H9 (cell line): ENCODE data around the gene C3orf22. TPM values are rescaled to one million over a fixed set of nuclear protein-coding genes. Genes with fewer than 3 reads are reported as not detected.
A peak's percentile ranks its signal among the peaks of the same experiment; 100 is the strongest.

Source experiments
- DNase-seq: peaks from one replicate; pipeline ENCODE4 v3.0.0-alpha.2; 2017
- H2AFZ ChIP-seq: one replicate; pipeline ENCODE4 v1.6.1; 2013; ENCODE audit warnings: mild to moderate bottlenecking, low read length, control low read depth, moderate library complexity
- H2AK5ac ChIP-seq: 2 replicates; pipeline ENCODE4 v1.6.1; 2013; ENCODE audit warnings: low read length, control low read depth, mixed read lengths; ENCODE audit not compliant: insufficient read length
- H2BK120ac ChIP-seq: one replicate; pipeline ENCODE4 v1.6.1; 2013; ENCODE audit warnings: low read depth, mild to moderate bottlenecking, low read length, control low read depth, inconsistent platforms; ENCODE audit not compliant: poor library complexity, severe bottlenecking
- H2BK12ac ChIP-seq: 2 replicates; pipeline ENCODE4 v1.6.1; 2013; ENCODE audit warnings: low read length, control low read depth, mixed read lengths, low read depth; ENCODE audit not compliant: insufficient read length
- H2BK15ac ChIP-seq: 2 replicates; pipeline ENCODE4 v1.6.1; 2013; ENCODE audit warnings: low read depth, low read length, control low read depth
- H2BK20ac ChIP-seq: one replicate; pipeline ENCODE4 v1.6.1; 2013; ENCODE audit warnings: low read depth, mild to moderate bottlenecking, low read length, control low read depth, inconsistent platforms; ENCODE audit not compliant: poor library complexity, severe bottlenecking
- H2BK5ac ChIP-seq: 2 replicates; pipeline ENCODE4 v1.6.1; 2013; ENCODE audit warnings: low read length, control low read depth, mixed read lengths; ENCODE audit not compliant: insufficient read length
- H3K14ac ChIP-seq: 2 replicates; pipeline ENCODE4 v1.6.1; 2013; ENCODE audit warnings: low read length, control low read depth; ENCODE audit not compliant: insufficient read depth
- H3K18ac ChIP-seq: 2 replicates; pipeline ENCODE4 v1.6.1; 2013; ENCODE audit warnings: low read depth, mild to moderate bottlenecking, mixed read lengths, low read length, control low read depth; ENCODE audit not compliant: insufficient read length
- H3K23ac ChIP-seq: 2 replicates; pipeline ENCODE4 v1.6.1; 2013; ENCODE audit warnings: low read length, control low read depth, mixed read lengths, low read depth; ENCODE audit not compliant: insufficient read length
- H3K23me2 ChIP-seq: 2 replicates; pipeline ENCODE4 v1.6.1; 2013; ENCODE audit warnings: low read depth, mild to moderate bottlenecking, mixed read lengths, low read length, control low read depth; ENCODE audit not compliant: insufficient read length, poor library complexity, severe bottlenecking
- H3K27ac ChIP-seq: 2 replicates; pipeline ENCODE4 v1.5.1; 2013; ENCODE audit warnings: low read length, control low read depth, mixed read lengths, low read depth; ENCODE audit not compliant: insufficient read length
- H3K27me3 ChIP-seq: 2 replicates; pipeline ENCODE4 v1.6.1; 2013; ENCODE audit warnings: low read length, control low read depth, inconsistent platforms; ENCODE audit not compliant: insufficient read depth
- H3K4ac ChIP-seq: 2 replicates; pipeline ENCODE4 v1.6.1; 2013; ENCODE audit warnings: low read depth, mild to moderate bottlenecking, control low read depth, inconsistent platforms, low read length, moderate library complexity
- H3K4me1 ChIP-seq: 2 replicates; pipeline ENCODE4 v1.6.1; 2013; ENCODE audit warnings: low read length, control low read depth, inconsistent platforms; ENCODE audit not compliant: insufficient read depth
- H3K4me2 ChIP-seq: 2 replicates; pipeline ENCODE4 v1.6.1; 2013; ENCODE audit warnings: low read length, control low read depth, mixed read lengths; ENCODE audit not compliant: insufficient read length, insufficient read depth
- H3K56ac ChIP-seq: 2 replicates; pipeline ENCODE4 v1.6.1; 2013; ENCODE audit warnings: low read depth, mild to moderate bottlenecking, mixed read lengths, low read length, control low read depth; ENCODE audit not compliant: insufficient read length
- H3K79me1 ChIP-seq: 2 replicates; pipeline ENCODE4 v1.6.1; 2013; ENCODE audit warnings: low read depth, mild to moderate bottlenecking, moderate library complexity, low read length, control low read depth, inconsistent platforms; ENCODE audit not compliant: insufficient read depth, poor library complexity, severe bottlenecking
- H3K79me2 ChIP-seq: 2 replicates; pipeline ENCODE4 v1.6.1; 2013; ENCODE audit warnings: low read length, control low read depth, inconsistent platforms; ENCODE audit not compliant: insufficient read depth
- H3K9ac ChIP-seq: 2 replicates; pipeline ENCODE4 v1.6.1; 2013; ENCODE audit warnings: low read length, control low read depth, mixed read lengths; ENCODE audit not compliant: insufficient read length; ENCODE audit errors: extremely low read depth
- H3K9me3 ChIP-seq: one replicate; pipeline ENCODE4 v1.6.1; 2013; ENCODE audit warnings: low read depth, low read length, inconsistent platforms; ENCODE audit not compliant: control insufficient read depth
- H3T11ph ChIP-seq: one replicate; pipeline ENCODE4 v1.6.1; 2013; ENCODE audit warnings: mild to moderate bottlenecking, low read length, control low read depth, inconsistent platforms
- H4K20me1 ChIP-seq: one replicate; pipeline ENCODE4 v1.6.1; 2013; ENCODE audit not compliant: control insufficient read depth, insufficient read length, insufficient read depth
- H4K5ac ChIP-seq: 2 replicates; pipeline ENCODE4 v1.6.1; 2013; ENCODE audit warnings: low read depth, mild to moderate bottlenecking, mixed read lengths, low read length, control low read depth; ENCODE audit not compliant: insufficient read length
- H4K8ac ChIP-seq: replicated peaks from 2 replicates; pipeline ENCODE4 v1.6.1; 2013; ENCODE audit warnings: low read length, control low read depth, mixed read lengths, low read depth; ENCODE audit not compliant: insufficient read length
- H4K91ac ChIP-seq: 2 replicates; pipeline ENCODE4 v1.6.1; 2013; ENCODE audit warnings: low read depth, mild to moderate bottlenecking, moderate library complexity, mixed read lengths, low read length, control low read depth; ENCODE audit not compliant: insufficient read length
- H3K27ac Mint-ChIP-seq, 3 experiments: 2 replicates in 2 of 3; 3 replicates in 1 of 3; pipeline ENCODE4 v1.8.0; 2020 to 2021; ENCODE audit warnings: mixed read lengths in 3 of 3, mild to moderate bottlenecking in 1 of 3, moderate library complexity in 1 of 3
- H3K27me3 Mint-ChIP-seq: 2 replicates; pipeline ENCODE4 v1.8.0; 2021; ENCODE audit warnings: low read depth, mild to moderate bottlenecking, moderate library complexity, mixed read lengths
- H3K36me3 Mint-ChIP-seq, 3 experiments: 2 replicates in 2 of 3; 3 replicates in 1 of 3; pipeline ENCODE4 v1.8.0; 2020 to 2021; ENCODE audit warnings: low read depth in 3 of 3, mixed read lengths in 3 of 3; ENCODE audit not compliant: insufficient read depth in 1 of 3
- H3K4me1 Mint-ChIP-seq, 2 experiments: 2 replicates each; pipeline ENCODE4 v1.8.0; 2020; ENCODE audit warnings: mixed read lengths in 2 of 2
- H3K4me3 Mint-ChIP-seq, 2 experiments: 2 replicates in 1 of 2; 3 replicates in 1 of 2; pipeline ENCODE4 v1.8.0; 2020 to 2021; ENCODE audit warnings: mild to moderate bottlenecking in 2 of 2, mixed read lengths in 2 of 2, moderate library complexity in 1 of 2
- H3K9me3 Mint-ChIP-seq, 2 experiments: 2 replicates in 1 of 2; 3 replicates in 1 of 2; pipeline ENCODE4 v1.8.0; 2020; ENCODE audit warnings: mild to moderate bottlenecking in 2 of 2, mixed read lengths in 2 of 2, moderate library complexity in 1 of 2
- WGBS: extraction: QIAGEN DNeasy Blood & Tissue Kit; methylation state at CpG from one replicate; pipeline ENCODE4 v1.1.7; 2013; ENCODE audit warnings: missing lambda C conversion rate, low lambda C conversion rate, mixed read lengths; ENCODE audit not compliant: insufficient read length; ENCODE audit errors: extremely low coverage; 5-methylcytosine and 5-hydroxymethylcytosine counted together
- total RNA-seq: library from RNA; stranded (reverse); gene quantifications from 2 replicates; pipeline ENCODE4 v1.2.1, GENCODE V29; 2021
- TF ChIP-seq, protein P1 (sequence below): fragments of 200-600 bp; sonication (generic); conservative IDR thresholded peaks from 3 replicates; pipeline ENCODE4 v1.8.0; 2021; ENCODE audit warnings: antibody characterized with exemption, mild to moderate bottlenecking

Gene C3orf22
- total RNA-seq, 1 experiment from 2014 or later: not detected

DNA sequence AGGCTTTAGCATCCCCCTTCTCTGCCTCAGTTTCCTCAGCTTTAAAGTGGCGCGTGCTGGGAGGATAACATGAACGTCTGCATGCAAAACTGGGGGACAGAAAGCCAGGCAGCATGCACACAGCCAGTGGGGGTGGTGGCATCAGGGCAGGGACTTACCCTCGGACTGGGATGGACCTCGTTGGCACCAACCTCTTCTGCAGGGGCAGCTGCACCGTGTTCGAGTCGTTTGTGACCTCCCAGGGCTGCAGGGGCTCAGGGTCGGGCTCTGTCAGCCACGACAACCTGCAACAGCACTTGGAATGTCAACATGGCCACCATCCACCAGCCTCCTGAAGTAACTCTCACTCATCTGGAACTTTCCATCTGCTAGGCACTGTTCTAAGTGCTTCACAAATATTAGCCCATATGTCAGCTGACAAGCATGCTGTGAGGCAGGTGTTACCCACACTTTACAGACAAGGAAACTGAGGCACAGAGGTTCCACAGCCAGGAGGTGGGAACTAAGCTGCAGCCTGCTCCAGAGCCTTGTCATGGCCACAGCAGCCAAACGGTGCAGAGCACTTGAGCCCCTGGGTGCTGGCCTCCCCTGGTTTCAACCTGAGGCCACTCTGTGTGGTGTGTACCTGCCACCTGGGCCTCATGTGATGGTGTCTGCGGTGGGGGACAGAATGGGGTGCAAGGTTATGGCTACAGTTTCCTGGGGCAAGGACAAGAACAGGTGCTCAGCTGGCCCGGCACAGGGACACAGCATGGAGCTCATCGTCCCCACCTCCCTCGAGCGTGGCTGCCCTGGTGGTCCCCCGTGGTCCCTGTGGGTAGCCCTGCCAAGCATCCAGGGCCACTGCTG, 6.7 kb downstream of the C3orf22 start:
- Histone ChIP-seq H2AFZ (no peak overlapping the region), H3K9me3 (no peaks in the 10 kb centered on the region), H3K18ac (no peak overlapping the region), H2BK5ac (no peak overlapping the region), H3K4me1 (peaks cover 4% of the 10 kb centered on the region; the same call in 1 of the 2 replicates), H2BK12ac (no peak overlapping the region), H2AK5ac (no peak overlapping the region), H3K56ac (no peak overlapping the region), H3K27ac (no peak overlapping the region), H4K5ac (no peak overlapping the region), H4K20me1 (no peaks in the 10 kb centered on the region), H3K79me2 (no peaks in the 10 kb centered on the region), H3K23me2 (no peaks in the 10 kb centered on the region), H3K23ac (no peak overlapping the region), H2BK120ac (no peak overlapping the region), H2BK15ac (no peak overlapping the region), H3K27me3 (no peaks in the 10 kb centered on the region), H3K4ac (no peak overlapping the region), H4K91ac (no peak overlapping the region), H3K9ac (no peak overlapping the region), H3K4me2 (no peak overlapping the region), H3K79me1 (no peaks in the 10 kb centered on the region), H3T11ph (no peak overlapping the region), H3K14ac (no peak overlapping the region), H4K8ac (no peak overlapping the region), H2BK20ac (no peak overlapping the region)
- Mint-ChIP-seq H3K4me1 (peaks cover 33 to 43% of the 10 kb centered on the region in 2 experiments), H3K27ac (no peak overlapping the region; a peak in 1 of 7 replicates), H3K4me3 (no peak overlapping the region), H3K9me3 (no peaks in the 10 kb centered on the region), H3K27me3 (peaks cover 7% of the 10 kb centered on the region), H3K36me3 (no peaks in the 10 kb centered on the region)
- TF ChIP-seq, protein P1, sequence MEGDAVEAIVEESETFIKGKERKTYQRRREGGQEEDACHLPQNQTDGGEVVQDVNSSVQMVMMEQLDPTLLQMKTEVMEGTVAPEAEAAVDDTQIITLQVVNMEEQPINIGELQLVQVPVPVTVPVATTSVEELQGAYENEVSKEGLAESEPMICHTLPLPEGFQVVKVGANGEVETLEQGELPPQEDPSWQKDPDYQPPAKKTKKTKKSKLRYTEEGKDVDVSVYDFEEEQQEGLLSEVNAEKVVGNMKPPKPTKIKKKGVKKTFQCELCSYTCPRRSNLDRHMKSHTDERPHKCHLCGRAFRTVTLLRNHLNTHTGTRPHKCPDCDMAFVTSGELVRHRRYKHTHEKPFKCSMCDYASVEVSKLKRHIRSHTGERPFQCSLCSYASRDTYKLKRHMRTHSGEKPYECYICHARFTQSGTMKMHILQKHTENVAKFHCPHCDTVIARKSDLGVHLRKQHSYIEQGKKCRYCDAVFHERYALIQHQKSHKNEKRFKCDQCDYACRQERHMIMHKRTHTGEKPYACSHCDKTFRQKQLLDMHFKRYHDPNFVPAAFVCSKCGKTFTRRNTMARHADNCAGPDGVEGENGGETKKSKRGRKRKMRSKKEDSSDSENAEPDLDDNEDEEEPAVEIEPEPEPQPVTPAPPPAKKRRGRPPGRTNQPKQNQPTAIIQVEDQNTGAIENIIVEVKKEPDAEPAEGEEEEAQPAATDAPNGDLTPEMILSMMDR: no peak
- no CpG with 5 or more reads among the region's 17 CpGs for WGBS
- peak; percentile 19 for DNase-seq
